Ovary (tissue), 3 donors: ENCODE data around the gene CAMTA1.

Experiments
- EP300 ChIP-seq: sonication (generic); formaldehyde crosslinking; IDR thresholded peaks from one replicate; pipeline ENCODE4 v1.6.1; 2017; ENCODE audit warnings: antibody characterized with exemption
- POLR2A ChIP-seq: fragments of 450-650 bp; IDR thresholded peaks from one replicate; pipeline ENCODE4 v1.6.1; 2017; ENCODE audit warnings: antibody characterized with exemption, mild to moderate bottlenecking, moderate library complexity
- TF ChIP-seq, protein P1 (sequence below), 3 donors: fragments of 450-650 bp in 2 of 3; fragments of 200-600 bp in 1 of 3; IDR thresholded peaks; one replicate each; pipeline versions ENCODE4 v1.5.1 to v1.8.0; 2016 to 2022; ENCODE audit warnings: antibody characterized with exemption in 3 of 3, mild to moderate bottlenecking in 1 of 3
- donor health status: DM: no; HTN: no; CAD: no.

DNA sequence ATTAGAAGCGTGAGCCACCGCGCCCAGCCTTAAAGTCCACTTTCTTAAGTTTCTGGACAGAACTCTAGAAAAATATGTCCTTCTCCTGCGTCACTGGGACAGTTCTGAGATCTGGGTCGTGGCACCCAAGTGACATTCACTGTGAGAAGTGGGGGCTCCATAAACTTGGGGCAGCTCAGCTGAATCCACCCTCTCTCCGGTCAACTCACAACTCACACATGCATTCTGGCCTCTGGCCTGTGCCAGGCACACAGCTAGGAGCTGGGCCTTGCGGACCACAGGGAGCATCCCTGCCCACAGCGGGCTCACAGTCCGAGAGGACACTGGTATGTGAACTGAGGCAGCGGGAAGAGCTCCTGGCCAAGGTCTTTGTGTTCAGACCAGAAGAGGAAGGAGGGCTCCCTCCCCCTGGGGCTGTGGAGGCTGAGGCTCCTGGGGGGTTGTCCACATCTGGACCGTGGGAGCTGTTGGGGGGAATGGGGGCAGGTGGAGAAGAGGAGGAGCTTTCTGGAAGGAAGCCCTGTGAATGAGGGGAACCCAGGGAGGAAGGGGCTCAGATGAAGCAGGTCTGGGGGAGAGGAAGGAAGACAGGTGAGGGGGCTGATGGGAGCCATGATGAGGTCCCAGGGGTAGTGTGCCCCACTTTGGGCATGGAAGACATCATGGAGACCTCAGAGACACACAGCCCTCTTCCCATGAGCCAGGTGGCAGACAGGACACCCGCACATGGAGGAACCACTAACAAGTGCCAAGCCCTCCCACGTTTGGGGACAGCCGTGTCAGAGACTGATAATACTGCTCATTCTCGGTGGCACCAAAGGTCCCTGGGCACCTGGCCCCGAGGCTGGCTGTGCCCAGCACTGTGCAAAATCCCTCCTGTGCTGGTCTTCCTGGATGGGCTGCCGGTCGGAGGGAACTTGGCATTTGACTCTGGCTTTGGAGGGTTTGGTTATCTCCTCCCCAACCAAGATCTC lies 794.9 kb downstream of the CAMTA1 start:
- TF ChIP-seq, protein P1, sequence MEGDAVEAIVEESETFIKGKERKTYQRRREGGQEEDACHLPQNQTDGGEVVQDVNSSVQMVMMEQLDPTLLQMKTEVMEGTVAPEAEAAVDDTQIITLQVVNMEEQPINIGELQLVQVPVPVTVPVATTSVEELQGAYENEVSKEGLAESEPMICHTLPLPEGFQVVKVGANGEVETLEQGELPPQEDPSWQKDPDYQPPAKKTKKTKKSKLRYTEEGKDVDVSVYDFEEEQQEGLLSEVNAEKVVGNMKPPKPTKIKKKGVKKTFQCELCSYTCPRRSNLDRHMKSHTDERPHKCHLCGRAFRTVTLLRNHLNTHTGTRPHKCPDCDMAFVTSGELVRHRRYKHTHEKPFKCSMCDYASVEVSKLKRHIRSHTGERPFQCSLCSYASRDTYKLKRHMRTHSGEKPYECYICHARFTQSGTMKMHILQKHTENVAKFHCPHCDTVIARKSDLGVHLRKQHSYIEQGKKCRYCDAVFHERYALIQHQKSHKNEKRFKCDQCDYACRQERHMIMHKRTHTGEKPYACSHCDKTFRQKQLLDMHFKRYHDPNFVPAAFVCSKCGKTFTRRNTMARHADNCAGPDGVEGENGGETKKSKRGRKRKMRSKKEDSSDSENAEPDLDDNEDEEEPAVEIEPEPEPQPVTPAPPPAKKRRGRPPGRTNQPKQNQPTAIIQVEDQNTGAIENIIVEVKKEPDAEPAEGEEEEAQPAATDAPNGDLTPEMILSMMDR (IDR thresholded peaks at IDR 0.05) = no peak
- TF ChIP-seq POLR2A (no peak), EP300 (no peak)
